HG03097 (cell line): ENCODE measurements around the gene CTIF.
"Not testable (repeated sequence)": the region's sequence is repeated elsewhere in the genome, so short reads cannot be mapped to it uniquely, and the experiment has no call there.

ENCODE experiments used
- ATAC-seq: cut with Tn5 transposase; IDR thresholded peaks from one replicate; pipeline ENCODE4 v1.9.1; 2021; ENCODE audit not compliant: unreplicated experiment, low FRiP score

CTIF gene

GRCh38 chr18:48808476-48808875, 269.6 kb downstream of the CTIF start:
- ATAC-seq = no peak

- ATAC-seq = no peak
Observed at GRCh38 chr18:48809365-48809764, 270.5 kb downstream of the CTIF start.

GRCh38 chr18:48810805-48811204, 272.0 kb downstream of the CTIF start:
- ATAC-seq = no peak

- no peak for ATAC-seq
Observed at GRCh38 chr18:48811401-48811800, 272.6 kb downstream of the CTIF start.

- not testable (repeated sequence) for ATAC-seq
Observed at GRCh38 chr18:48811977-48812451, 273.2 kb downstream of the CTIF start.

GRCh38 chr18:48813321-48813720, 274.5 kb downstream of the CTIF start:
- no peak for ATAC-seq

GRCh38 chr18:48813833-48814489, 275.1 kb downstream of the CTIF start:
- no peak for ATAC-seq

- ATAC-seq = no peak
Observed at GRCh38 chr18:48814490-48815178, 275.8 kb downstream of the CTIF start.

- no peak for ATAC-seq
Observed at GRCh38 chr18:48815179-48815515, 276.3 kb downstream of the CTIF start.

- no peak for ATAC-seq
Observed at GRCh38 chr18:48815581-48816324, 276.9 kb downstream of the CTIF start.

- no peak for ATAC-seq
Observed at GRCh38 chr18:48816554-48816953, 277.7 kb downstream of the CTIF start.

GRCh38 chr18:48817021-48817461, 278.2 kb downstream of the CTIF start:
- no peak for ATAC-seq

- ATAC-seq = no peak
Observed at GRCh38 chr18:48818329-48819254, 279.8 kb downstream of the CTIF start.

GRCh38 chr18:48819276-48819675, 280.4 kb downstream of the CTIF start:
- ATAC-seq = no peak

- no peak for ATAC-seq
Observed at GRCh38 chr18:48819781-48820482, 281.1 kb downstream of the CTIF start.

- ATAC-seq = peak; percentile 89
Observed at GRCh38 chr18:48820483-48821250, 281.8 kb downstream of the CTIF start.

GRCh38 chr18:48821251-48821590, 282.4 kb downstream of the CTIF start:
- ATAC-seq = no peak

- ATAC-seq = no peak
Observed at GRCh38 chr18:48821845-48822244, 283.0 kb downstream of the CTIF start.

- ATAC-seq = no peak
Observed at GRCh38 chr18:48824231-48824970, 285.6 kb downstream of the CTIF start.
